ENCODE data around the gene SRRM3.
A peak's percentile ranks its signal among the peaks of the same experiment; 100 is the strongest.
"Not testable (repeated sequence)": the region's sequence is repeated elsewhere in the genome, so short reads cannot be mapped to it uniquely, and the experiment has no call there.

SRRM3 gene

GRCh38 chr7:76193466-76193865 lies 8.2 kb upstream of the SRRM3 start:
- no peak for DNase-seq

DNA sequence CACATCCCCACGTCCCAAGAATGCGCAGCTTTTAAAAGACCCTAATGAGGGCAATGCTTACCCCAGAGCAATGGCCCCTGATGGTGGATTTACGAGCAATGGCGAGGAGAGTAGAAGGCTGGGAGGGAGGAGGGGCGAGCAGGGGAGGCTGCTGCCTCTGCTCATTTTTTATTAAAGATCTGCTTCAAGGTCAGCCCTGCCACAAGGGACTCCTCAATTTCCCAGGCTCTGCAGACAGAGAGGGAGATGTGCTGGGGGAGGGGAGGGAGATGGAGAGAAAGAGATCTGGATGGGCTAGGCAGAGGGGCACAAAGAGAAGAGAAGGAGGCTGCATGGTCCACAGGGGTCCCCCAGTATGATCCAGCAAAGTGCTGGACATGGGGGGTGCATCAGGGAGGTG lies 7.8 kb upstream of the SRRM3 start:
- no peak for DNase-seq

GRCh38 chr7:76196786-76197185 lies 4.9 kb upstream of the SRRM3 start:
- no peak for DNase-seq

GRCh38 chr7:76198202-76198601 lies 3.5 kb upstream of the SRRM3 start:
- DNase-seq = no peak

GRCh38 chr7:76202666-76203030 lies 952 bp downstream of the SRRM3 start:
- no peak for DNase-seq

DNA sequence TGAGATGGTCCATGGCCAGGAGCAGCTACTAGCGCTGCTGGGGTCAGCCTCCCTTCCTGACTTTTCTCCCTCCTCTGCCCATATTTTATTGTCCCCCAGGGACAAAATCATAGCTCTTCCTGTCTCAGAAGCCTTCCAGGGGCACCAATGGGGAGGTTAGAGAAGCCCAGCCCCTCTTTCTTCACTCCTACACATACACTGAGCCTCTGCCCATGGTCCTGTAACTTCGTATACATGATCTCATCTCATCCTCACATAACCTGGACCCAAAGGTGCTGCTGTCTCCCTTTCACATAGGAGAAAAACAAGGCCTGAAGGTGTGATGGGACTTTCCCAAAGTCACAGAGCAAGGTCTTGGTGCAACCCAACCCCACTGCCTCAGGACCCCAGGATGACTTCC lies 2.5 kb downstream of the SRRM3 start:
- no peak for DNase-seq

DNA sequence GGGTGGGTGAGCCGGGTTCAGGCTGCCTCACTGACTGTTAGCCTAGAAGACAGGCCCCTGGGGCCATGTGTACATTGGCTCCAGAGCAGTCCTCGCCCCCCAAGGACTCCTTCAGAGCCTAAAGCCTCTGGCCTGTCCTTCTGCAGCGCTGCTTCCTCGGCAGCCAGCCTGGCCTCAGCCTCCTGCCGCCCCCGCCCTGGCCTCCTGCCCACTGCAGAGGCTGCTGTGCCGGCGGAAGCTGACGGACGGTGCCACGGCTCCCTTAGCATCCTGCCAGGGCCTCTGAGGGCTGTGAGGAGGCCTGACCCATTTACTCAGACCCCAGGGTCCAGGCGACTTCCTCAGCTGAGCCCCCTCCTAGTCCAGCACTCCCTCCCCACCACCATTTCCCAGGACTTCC lies 4.9 kb downstream of the SRRM3 start:
- no peak for DNase-seq

DNA sequence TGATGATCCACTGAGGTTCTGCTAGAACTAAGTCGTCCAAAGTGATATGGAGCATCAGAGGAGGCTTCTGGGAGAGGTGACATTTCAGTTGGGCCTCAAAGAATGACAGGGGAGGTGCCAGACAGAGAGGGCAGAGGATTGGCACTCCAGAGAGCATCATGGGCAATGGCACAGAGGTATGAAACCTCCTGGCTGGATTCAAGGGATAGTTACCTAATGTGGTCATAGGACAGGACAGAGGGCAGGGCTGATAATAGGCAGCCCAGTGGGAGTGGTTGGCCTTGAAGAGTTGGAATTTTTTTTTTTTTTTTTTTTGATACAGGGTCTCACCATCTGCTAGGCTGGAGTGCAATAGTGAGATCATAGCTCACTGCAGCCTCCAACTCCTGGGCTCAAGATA lies 7.6 kb downstream of the SRRM3 start:
- DNase-seq = no peak

- no peak for DNase-seq
These were observed 9.5 kb downstream of the SRRM3 start for GRCh38 chr7:76211216-76211615.

DNA sequence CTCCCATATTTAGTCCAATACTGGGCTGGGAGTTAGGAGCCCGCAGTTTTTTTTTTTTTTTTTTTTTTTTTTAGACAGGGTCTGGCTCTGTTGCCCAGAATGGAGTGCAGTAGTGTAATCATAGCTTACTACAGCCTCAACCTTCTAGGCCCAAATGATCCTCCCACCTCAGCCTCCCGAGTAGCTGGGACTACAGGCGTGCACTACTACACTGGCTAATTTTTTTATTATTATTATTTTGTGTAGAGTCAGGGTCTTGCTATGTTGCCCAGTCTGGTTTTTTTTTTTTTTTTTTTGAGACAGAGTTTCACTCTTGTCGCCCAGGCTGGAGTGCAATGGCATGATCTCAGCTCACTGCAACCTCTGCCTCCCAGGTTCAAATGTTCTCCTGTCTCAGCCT lies 13.7 kb downstream of the SRRM3 start:
- DNase-seq = not testable (repeated sequence)

GRCh38 chr7:76216381-76217082 lies 14.8 kb downstream of the SRRM3 start:
- no peak for DNase-seq

DNA sequence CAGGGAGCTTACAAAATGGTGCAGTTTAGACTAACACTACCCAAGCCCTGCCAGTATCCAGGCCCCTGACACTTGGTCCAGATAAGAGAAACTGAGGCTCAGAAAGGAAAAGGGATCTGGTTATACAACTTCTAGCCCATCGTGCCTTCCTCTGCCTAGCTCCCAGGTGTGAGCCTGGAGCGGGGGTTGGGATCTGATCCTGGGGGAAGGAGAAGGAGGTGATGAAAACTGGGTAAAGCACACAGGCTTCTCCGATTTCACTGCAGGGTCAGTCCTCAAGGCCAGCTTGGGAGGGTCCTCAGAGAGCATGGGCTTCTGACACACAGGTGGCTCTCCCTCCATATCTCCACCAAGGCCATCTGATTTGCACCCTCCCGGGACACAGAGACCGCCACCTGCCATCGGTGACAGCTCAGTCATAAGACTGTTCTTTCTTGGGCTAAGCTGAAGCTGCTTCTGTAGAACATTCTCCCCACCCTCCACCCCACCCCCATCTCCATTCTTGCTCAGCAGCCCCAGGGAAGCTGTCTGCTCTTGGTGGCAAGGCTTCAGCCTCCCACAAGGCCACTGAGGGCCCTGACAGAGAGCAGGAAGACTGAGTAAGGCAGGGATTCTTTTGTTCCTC lies 16.4 kb downstream of the SRRM3 start:
- DNase-seq = no peak

DNA sequence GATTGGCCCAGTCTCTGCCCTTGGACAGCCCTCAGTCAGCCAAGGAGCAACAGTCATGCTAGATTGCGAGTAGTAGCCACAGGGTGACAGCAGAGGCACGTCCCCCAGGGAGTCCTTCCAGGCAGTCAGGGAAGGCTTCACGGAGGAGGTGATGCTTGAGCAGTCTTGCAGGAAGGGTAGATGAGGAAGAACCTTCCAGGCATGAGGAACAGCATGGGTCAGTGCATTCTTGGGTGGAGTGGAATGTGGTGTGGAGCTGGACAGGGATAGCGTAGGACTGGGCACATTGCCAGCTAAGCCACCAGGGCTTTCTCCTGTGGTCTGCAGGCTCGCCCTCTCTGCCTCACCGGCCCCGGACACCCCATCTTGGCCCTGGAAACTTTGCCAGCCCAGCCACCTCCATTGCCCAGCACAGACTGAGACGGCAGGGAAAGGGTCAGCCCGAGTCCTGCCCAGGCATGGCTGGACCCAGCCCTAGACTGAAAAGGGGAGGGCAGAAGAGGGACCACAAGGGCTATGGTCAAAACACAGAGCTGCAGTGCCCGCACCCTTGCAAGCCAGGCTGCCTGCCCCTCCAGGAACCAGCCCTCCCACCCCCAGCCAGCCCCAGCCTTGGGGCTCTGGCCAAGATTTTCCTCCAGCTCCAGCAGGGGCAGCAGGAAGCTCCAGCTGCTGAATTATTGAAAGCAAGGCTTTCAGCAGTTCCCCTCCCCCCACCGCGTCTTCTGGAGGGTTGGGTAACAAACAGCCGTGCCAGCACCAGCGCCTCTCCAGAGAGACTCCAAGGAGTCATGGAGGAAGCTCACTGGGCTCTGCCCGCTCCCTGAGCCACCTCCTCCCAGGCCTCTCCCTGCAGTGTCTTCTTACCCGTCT lies 18.7 kb downstream of the SRRM3 start:
- DNase-seq = no peak

GRCh38 chr7:76222333-76222732 lies 20.6 kb downstream of the SRRM3 start:
- DNase-seq = no peak

DNA sequence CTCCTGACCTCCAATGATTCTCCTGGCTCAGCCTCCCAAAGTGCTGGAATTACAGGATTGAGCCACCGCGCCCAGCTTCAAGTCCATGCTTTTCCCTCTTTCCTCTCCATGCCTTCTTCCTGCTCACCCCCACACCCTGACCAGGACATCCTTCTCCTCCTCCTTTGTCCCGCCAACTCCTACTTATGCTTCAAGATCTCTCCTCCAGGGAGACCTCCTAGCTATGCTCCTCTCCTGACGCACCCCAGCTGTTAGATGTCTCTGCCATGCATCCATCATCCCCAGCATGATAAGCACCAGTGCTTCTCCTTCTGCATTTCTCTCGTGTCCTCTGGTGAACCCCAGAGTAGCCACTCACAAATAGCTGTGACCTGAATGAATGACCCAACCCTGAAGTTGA lies 21.1 kb downstream of the SRRM3 start:
- DNase-seq = no peak

DNA sequence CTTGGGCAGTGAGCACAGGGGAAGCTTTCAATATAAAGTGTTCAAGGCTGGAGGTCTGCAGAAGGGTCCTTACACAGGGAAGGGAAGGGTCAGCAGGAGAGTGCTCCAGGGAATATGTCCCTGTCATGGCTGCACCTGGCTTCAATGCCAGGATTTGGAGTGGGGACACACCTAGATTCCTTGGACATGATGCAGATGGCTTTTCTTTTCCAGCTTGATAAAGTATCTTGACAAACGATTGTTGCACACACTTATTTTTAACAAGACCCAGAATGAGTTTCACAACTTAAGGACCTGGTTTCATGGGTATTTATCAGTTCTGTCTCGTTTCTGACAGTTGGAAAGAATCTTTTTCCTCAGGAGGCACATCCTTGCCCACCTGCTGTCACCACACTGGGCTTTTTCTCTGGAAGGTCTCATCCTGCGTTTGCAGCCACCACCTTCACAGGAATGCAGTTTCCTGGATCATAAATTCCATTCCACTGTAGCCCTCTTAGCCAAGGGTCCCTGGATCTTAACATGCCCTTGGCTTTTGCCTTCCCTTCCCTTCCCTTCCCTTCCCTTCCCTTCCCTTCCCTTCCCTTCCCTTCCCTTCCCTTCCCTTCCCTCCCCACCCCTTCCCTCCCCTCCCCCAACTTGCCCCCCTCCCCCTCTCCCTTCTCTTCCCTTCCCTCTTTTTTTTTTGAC lies 21.7 kb downstream of the SRRM3 start:
- DNase-seq = no peak

GRCh38 chr7:76224695-76225094 lies 23.0 kb downstream of the SRRM3 start:
- no peak for DNase-seq

GRCh38 chr7:76225379-76225778 lies 23.7 kb downstream of the SRRM3 start:
- DNase-seq = peak; percentile 17

DNA sequence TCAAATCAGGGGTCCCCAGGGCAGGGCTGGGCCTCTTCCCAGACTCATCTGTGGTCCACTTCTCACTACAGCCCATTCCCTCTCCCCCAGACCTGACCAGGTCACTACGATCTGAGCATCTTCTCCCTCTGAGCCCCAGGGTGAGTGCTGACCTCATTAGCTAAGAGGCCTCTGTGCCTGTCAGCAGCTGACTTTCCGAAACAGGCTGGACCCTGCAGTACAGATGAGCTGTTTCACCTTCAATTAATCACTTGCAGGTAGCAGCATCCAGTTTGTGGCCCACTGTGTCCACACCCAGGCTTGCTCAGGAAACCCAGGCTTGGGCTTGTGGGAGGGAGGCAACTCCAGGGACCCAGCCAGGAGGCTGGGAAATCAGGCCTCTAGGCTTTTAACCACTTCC lies 24.3 kb downstream of the SRRM3 start:
- no peak for DNase-seq

- DNase-seq = not testable (repeated sequence)
These were observed 25.3 kb downstream of the SRRM3 start for GRCh38 chr7:76226878-76227423.

DNA sequence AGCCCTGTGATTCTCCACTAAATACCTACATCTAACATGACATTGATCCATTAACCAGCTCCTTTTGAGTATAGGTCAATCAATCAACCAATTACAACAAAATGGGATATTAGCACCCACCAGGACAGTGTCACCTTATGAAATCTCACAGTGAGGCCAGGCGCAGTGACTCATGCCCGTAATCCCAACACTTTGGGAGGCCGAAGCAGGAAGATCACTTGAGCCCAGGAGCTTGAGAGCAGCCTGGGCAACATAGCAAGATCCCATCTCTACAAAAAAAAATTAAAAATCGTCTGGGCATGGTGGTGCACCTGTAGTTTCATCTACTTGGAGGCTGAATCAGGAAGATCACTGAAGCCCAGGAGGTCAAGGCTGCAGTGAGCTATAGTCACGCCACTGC lies 28.5 kb downstream of the SRRM3 start:
- DNase-seq = no peak

DNA sequence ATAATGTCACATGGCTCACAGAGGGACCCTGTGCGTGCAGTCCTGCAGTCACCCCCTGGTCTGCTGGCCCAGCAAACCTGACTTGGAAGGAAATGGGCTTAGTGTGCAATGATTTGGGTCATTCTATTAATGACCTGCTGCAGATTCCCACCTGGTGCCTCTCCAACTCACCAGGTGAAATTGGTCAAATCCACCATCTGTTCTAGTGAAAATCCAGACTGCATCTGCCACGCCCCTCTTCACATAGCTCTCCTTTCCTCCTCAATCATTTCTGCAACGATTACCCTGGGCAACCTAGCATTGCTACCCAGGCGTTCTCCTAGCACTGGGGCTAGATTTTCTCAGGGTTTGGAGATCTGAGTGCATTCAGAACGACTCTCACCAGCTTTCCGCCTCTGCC lies 29.4 kb downstream of the SRRM3 start:
- DNase-seq = no peak

- DNase-seq = peak; percentile 5
These were observed 29.9 kb downstream of the SRRM3 start for GRCh38 chr7:76231583-76231982.

Data from suppressor macrophage treated with lipopolysaccharide for 4 hours (primary cell).